RWPE1 (cell line): ENCODE measurements around the gene KNG1.

Source experiments
- CTCF ChIA-PET: fragments of 350-600 bp; sonication (Branson Sonifier 250); formaldehyde crosslinking; extraction: SDS; loops from one replicate; lab custom pipeline; 2021; lab: Yijun Ruan, JAX
- POLR2A ChIA-PET: fragments of 400-600 bp; formaldehyde crosslinking; extraction: SDS; loops from one replicate; lab custom pipeline; 2020; ENCODE audit warnings: antibody characterized with exemption; ENCODE audit not compliant: low non-redundant PET; lab: Yijun Ruan, JAX
- DNase-seq: peaks from one replicate; pipeline ENCODE4 v3.0.0; 2012; ENCODE audit warnings: low spot score
- H3K27ac ChIP-seq: fragments of 450-650 bp; 2 replicates; pipeline ENCODE4 v1.5.1; 2017
- CTCF ChIP-seq: fragments of 450-650 bp; conservative IDR thresholded peaks from 2 replicates; pipeline ENCODE4 v1.5.1; 2017; ENCODE audit warnings: low read depth, mild to moderate bottlenecking

KNG1 gene

DNA sequence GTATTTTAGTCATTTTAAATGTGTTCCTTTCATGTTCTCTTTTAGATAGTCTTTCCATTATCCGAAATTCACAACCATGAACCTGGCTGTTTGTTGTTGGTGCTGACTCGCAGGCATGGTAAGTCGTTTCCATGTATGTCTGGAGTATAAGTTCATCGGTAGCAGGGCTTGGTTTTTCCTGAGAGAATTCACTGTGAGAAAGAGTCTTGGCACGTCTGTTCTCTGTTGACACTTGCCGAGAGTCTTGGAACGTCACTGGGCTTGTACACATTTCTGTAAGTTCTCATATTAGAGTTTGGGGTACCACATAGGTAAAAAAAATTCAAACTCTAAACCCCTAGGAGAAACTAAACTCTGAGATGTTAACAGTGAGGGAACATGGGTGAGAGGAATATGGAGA lies 36.8 kb downstream of the KNG1 start:
- ChIA-PET CTCF (interaction anchor here (0.5 to 1.8 kb wide), 4 partner anchors 15 to 870 kb away, joined by 3 to 7 read pairs (median 3); no protein-coding TSS in a partner anchor), POLR2A (no interaction called here)
- DNase-seq: peak; percentile 38
- no peak for TF ChIP-seq CTCF
- H3K27ac ChIP-seq: peak overlapping the region; percentile 89

- no peak for TF ChIP-seq CTCF
- peak overlapping the region; percentile 89 for H3K27ac ChIP-seq
- no peak for DNase-seq
- ChIA-PET POLR2A (no interaction called here), CTCF (interaction anchor here (0.7 kb wide), 1 partner anchor 140 kb away, joined by 3 read pairs; no protein-coding TSS in a partner anchor)
These were observed 37.7 kb downstream of the KNG1 start for GRCh38 chr3:186754871-186755270.

DNA sequence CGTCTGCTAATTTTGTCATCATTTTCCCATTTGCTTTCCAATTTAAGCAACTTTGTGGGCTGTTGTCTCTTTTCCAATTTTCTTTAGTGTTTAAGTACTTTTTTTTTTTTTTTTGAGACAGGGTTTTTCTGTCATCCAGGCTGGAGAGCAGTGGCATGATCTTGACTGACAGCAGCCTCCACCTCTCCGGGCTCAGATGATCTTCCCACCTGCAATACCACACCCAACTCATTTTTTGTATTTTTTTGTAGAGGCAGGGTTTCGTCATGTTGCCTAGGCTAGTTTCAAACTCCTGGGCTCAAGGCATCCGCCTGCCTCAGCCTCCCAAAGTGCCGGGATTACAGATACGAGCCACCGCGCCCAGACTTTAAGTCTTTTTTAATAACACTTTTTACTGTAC lies 40.1 kb downstream of the KNG1 start:
- POLR2A ChIA-PET: no interaction called here
- CTCF ChIA-PET: interaction anchor here (0.6 kb wide), 1 partner anchor 34 kb away, joined by 6 read pairs; no protein-coding TSS in a partner anchor
- no peak overlapping the region for H3K27ac ChIP-seq
- TF ChIP-seq CTCF: no peak
- no peak for DNase-seq

GRCh38 chr3:186757686-186758220 lies 40.6 kb downstream of the KNG1 start:
- TF ChIP-seq CTCF: no peak
- DNase-seq: peak; percentile 14
- no peak overlapping the region for H3K27ac ChIP-seq
- CTCF ChIA-PET: interaction anchor here (0.7 kb wide), 1 partner anchor 12 kb away, joined by 3 read pairs; no protein-coding TSS in a partner anchor
- POLR2A ChIA-PET: no interaction called here

GRCh38 chr3:186759231-186759930 lies 42.2 kb downstream of the KNG1 start:
- TF ChIP-seq CTCF: no peak
- CTCF ChIA-PET: interaction anchor here (0.6 kb wide), 1 partner anchor 1298 kb away, joined by 5 read pairs; no protein-coding TSS in a partner anchor
- DNase-seq: no peak
- POLR2A ChIA-PET: no interaction called here
- no peak overlapping the region for H3K27ac ChIP-seq

DNA sequence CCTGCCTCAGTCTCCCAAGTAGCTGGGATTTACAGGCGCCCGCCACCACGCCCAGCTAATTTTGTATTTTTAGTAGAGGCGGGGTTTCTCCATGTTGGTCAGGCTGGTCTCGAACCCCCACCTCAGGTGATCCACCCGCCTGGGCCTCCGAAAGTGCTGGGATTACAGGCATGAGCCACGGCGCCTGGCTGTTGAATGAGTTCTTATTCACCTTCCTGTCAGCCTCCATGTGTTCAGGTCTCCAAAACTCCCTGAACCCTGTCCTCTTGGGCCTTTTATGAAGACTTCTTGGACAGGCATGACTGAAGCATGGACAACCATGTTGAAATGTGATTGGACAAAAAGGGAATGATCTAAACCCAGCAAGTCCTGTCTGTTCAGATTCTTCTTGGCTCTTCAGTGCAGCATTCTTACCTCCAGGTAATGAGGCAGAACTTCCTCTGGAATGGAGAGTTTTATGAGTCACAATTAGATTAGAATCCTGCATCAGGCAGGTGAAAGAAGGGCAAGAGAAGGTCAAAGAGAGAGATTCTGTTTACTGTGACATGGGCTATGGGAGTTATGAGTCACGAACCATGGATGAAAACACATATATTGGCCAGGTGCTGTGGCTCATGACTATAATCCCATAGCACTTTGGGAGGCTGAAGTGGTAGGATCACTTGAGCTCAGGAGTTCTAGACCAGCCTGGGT lies 43.1 kb downstream of the KNG1 start:
- ChIA-PET POLR2A (no interaction called here), CTCF (interaction anchor here (0.6 to 0.7 kb wide), 2 partner anchors 219 to 806 kb away, joined by 3 to 7 read pairs; no protein-coding TSS in a partner anchor)
- DNase-seq: peak; percentile 70
- TF ChIP-seq CTCF: no peak
- no peak overlapping the region for H3K27ac ChIP-seq
